Skeletal muscle satellite cell (primary cell): ENCODE data around the gene IL1RL2.

Source experiments
- H3K27me3 ChIP-seq: 2 replicates; pipeline ENCODE4 v1.7.0; 2013; ENCODE audit warnings: low read length; ENCODE audit not compliant: control insufficient read depth, insufficient read depth
- H3K36me3 ChIP-seq: 2 replicates; pipeline ENCODE4 v1.7.0; 2013; ENCODE audit warnings: mild to moderate bottlenecking, control low read depth, low read length; ENCODE audit not compliant: insufficient read depth
- H3K4me1 ChIP-seq: 2 replicates; pipeline ENCODE4 v1.7.0; 2013; ENCODE audit warnings: low read length; ENCODE audit not compliant: control insufficient read depth, insufficient read depth
- H3K4me2 ChIP-seq: 2 replicates; pipeline ENCODE4 v1.7.0; 2013; ENCODE audit warnings: mild to moderate bottlenecking, low read length
- H3K4me3 ChIP-seq: 2 replicates; pipeline ENCODE4 v1.7.0; 2013; ENCODE audit warnings: low read length
- H3K9ac ChIP-seq: 2 replicates; pipeline ENCODE4 v1.7.0; 2013; ENCODE audit warnings: mild to moderate bottlenecking, low read depth, low read length, moderate library complexity
- H3K9me3 ChIP-seq: replicated peaks from 2 replicates; pipeline ENCODE4 v1.7.0; 2013; ENCODE audit warnings: mild to moderate bottlenecking, control low read depth, low read length

The IL1RL2 gene

GRCh38 chr2:102258386-102259074 lies 71.7 kb downstream of the IL1RL2 start:
- H3K4me1 ChIP-seq: peaks cover 11% of the 10 kb centered on the region
- peaks cover 20% of the 10 kb centered on the region for H3K27me3 ChIP-seq
- H3K36me3 ChIP-seq: no peaks in the 10 kb centered on the region
- no peak overlapping the region for H3K9ac ChIP-seq
- no peaks in the 10 kb centered on the region for H3K9me3 ChIP-seq
- peak overlapping the region; percentile 30 for H3K4me2 ChIP-seq
- H3K4me3 ChIP-seq: no peak overlapping the region

GRCh38 chr2:102261467-102262135 lies 74.8 kb downstream of the IL1RL2 start:
- Histone ChIP-seq H3K4me2 (no peak overlapping the region), H3K4me3 (no peak overlapping the region), H3K9me3 (no peaks in the 10 kb centered on the region), H3K4me1 (peaks cover 11% of the 10 kb centered on the region), H3K36me3 (no peaks in the 10 kb centered on the region), H3K9ac (no peak overlapping the region), H3K27me3 (peaks cover 28% of the 10 kb centered on the region)

GRCh38 chr2:102262216-102263129 lies 75.7 kb downstream of the IL1RL2 start:
- H3K27me3 ChIP-seq: peaks cover 37% of the 10 kb centered on the region
- H3K4me2 ChIP-seq: no peak overlapping the region
- no peak overlapping the region for H3K4me3 ChIP-seq
- H3K9ac ChIP-seq: no peak overlapping the region
- H3K9me3 ChIP-seq: no peaks in the 10 kb centered on the region
- H3K36me3 ChIP-seq: no peaks in the 10 kb centered on the region
- H3K4me1 ChIP-seq: peaks cover 11% of the 10 kb centered on the region

- Histone ChIP-seq H3K4me3 (no peak overlapping the region), H3K27me3 (peaks cover 56% of the 10 kb centered on the region)
These were observed 78.1 kb downstream of the IL1RL2 start for GRCh38 chr2:102264952-102265351.

GRCh38 chr2:102266204-102266603 lies 79.4 kb downstream of the IL1RL2 start:
- no peak overlapping the region for H3K4me2 ChIP-seq
- no peaks in the 10 kb centered on the region for H3K36me3 ChIP-seq
- no peak overlapping the region for H3K9ac ChIP-seq
- H3K27me3 ChIP-seq: peaks cover 65% of the 10 kb centered on the region
- H3K4me3 ChIP-seq: no peak overlapping the region
- peaks cover 5% of the 10 kb centered on the region for H3K4me1 ChIP-seq
- no peaks in the 10 kb centered on the region for H3K9me3 ChIP-seq

More at GRCh38 chr2:102264952-102265351, 78.1 kb downstream of the IL1RL2 start:
- Histone ChIP-seq H3K4me2 (no peak overlapping the region), H3K36me3 (no peaks in the 10 kb centered on the region), H3K4me1 (peaks cover 5% of the 10 kb centered on the region), H3K9me3 (no peaks in the 10 kb centered on the region), H3K9ac (no peak overlapping the region)

- H3K4me1 ChIP-seq: peaks cover 5% of the 10 kb centered on the region
- no peaks in the 10 kb centered on the region for H3K36me3 ChIP-seq
- H3K27me3 ChIP-seq: peaks cover 50% of the 10 kb centered on the region
- H3K9ac ChIP-seq: no peak overlapping the region
- H3K4me2 ChIP-seq: no peak overlapping the region
- H3K4me3 ChIP-seq: no peak overlapping the region
- no peaks in the 10 kb centered on the region for H3K9me3 ChIP-seq
These were observed 81.0 kb downstream of the IL1RL2 start for GRCh38 chr2:102267774-102268173.

GRCh38 chr2:102268510-102269199 lies 81.8 kb downstream of the IL1RL2 start:
- H3K9me3 ChIP-seq: no peaks in the 10 kb centered on the region
- no peak overlapping the region for H3K4me2 ChIP-seq
- peaks cover 5% of the 10 kb centered on the region for H3K4me1 ChIP-seq
- no peak overlapping the region for H3K4me3 ChIP-seq
- H3K36me3 ChIP-seq: no peaks in the 10 kb centered on the region
- H3K9ac ChIP-seq: no peak overlapping the region
- H3K27me3 ChIP-seq: peaks cover 45% of the 10 kb centered on the region

- no peaks in the 10 kb centered on the region for H3K36me3 ChIP-seq
- H3K4me1 ChIP-seq: peaks cover 5% of the 10 kb centered on the region
These were observed 82.3 kb downstream of the IL1RL2 start for GRCh38 chr2:102269200-102269524.

GRCh38 chr2:102271844-102272243 lies 85.0 kb downstream of the IL1RL2 start:
- Histone ChIP-seq H3K9me3 (no peaks in the 10 kb centered on the region), H3K27me3 (peaks cover 60% of the 10 kb centered on the region), H3K4me2 (no peak overlapping the region), H3K4me3 (no peak overlapping the region), H3K36me3 (no peaks in the 10 kb centered on the region), H3K4me1 (peaks cover 5% of the 10 kb centered on the region), H3K9ac (no peak overlapping the region)

More at GRCh38 chr2:102269200-102269524, 82.3 kb downstream of the IL1RL2 start:
- Histone ChIP-seq H3K9me3 (no peaks in the 10 kb centered on the region), H3K9ac (no peak overlapping the region), H3K4me2 (no peak overlapping the region), H3K27me3 (peaks cover 48% of the 10 kb centered on the region), H3K4me3 (no peak overlapping the region)

GRCh38 chr2:102273619-102274211 lies 86.9 kb downstream of the IL1RL2 start:
- H3K9ac ChIP-seq: no peak overlapping the region
- H3K4me3 ChIP-seq: no peak overlapping the region
- no peak overlapping the region for H3K4me2 ChIP-seq
- H3K4me1 ChIP-seq: peaks cover 3% of the 10 kb centered on the region
- no peaks in the 10 kb centered on the region for H3K9me3 ChIP-seq
- peaks cover 56% of the 10 kb centered on the region for H3K27me3 ChIP-seq
- H3K36me3 ChIP-seq: no peaks in the 10 kb centered on the region
